Hepatic stellate cell (primary cell): ENCODE results near the gene RBM20.

Experiments
- DNase-seq: peaks from one replicate; pipeline ENCODE4 v3.0.0; 2011; ENCODE audit warnings: low spot score

RBM20 gene

DNA sequence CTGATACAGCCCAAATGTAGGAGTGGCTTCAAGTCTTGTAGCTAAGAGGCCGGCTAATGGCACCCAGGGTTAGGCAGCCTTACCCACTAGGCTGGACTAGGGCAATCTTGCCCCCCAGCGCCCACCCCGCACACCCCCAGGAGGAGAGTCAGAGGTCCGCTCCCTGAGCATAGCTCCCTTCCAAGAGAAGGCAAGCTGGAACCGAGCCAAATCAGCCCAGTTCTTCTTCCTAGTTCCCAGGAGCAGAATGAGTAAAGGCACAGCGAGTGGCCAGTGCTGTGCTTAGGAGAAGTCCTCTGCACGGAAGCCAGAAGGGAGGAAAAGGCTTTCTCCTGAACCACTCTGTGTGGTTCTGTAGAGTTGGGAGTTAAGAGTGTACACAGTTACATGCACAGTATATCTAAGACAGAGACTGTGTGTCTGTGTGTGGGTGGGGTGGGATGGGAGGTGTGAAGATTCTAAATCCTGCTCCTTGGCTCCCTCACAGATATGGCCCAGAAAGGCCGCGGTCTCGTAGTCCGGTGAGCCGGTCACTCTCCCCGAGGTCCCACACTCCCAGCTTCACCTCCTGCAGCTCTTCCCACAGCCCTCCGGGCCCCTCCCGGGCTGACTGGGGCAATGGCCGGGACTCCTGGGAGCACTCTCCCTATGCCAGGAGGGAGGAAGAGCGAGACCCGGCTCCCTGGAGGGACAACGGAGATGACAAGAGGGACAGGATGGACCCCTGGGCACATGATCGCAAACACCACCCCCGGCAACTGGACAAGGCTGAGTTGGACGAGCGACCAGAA, 167.8 kb downstream of the RBM20 start:
- DNase-seq, result no peak

DNA sequence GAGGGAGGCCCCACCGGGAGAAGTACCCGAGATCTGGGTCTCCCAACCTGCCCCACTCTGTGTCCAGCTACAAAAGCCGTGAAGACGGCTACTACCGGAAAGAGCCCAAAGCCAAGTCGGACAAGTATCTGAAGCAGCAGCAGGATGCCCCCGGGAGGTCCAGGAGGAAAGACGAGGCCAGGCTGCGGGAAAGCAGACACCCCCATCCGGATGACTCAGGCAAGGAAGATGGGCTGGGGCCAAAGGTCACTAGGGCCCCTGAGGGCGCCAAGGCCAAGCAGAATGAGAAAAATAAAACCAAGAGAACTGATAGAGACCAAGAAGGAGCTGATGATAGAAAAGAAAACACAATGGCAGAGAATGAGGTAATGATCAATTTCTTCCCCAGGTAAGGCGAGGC, 168.4 kb downstream of the RBM20 start:
- no peak for DNase-seq

DNA sequence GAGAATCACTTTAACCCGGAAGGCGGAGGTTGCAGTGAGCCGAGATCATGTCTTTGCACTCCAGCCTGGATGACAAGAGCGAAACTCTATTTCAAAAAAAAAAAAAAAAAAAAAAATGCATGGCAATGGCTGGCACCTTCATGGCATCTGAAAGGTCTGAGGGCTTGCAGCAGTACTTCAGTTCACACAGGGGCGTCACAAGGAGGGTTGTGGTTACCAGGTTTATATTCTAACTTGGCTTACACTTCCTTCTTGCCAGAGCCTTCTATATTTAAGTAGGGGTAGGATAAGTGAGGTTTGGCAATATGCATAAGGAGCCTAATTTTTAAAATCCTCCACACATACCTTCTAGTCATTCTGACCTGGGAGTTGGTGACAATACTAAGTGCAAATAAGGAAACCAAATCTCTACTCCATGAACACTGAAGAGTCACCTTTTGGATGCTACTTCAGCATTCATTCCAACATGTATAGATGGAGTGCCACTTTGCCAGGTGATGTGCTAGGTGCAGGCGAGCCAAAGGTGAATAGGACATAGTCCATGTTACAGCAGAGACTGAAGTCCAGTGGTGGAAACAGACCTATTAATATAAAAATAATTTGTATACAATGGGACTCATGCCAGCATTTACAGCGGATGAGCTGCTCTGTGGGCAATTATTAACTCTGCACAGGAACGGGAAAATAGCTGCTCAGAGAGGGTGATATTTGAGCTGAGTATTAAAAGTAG, 169.8 kb downstream of the RBM20 start:
- DNase-seq, result no peak

DNA sequence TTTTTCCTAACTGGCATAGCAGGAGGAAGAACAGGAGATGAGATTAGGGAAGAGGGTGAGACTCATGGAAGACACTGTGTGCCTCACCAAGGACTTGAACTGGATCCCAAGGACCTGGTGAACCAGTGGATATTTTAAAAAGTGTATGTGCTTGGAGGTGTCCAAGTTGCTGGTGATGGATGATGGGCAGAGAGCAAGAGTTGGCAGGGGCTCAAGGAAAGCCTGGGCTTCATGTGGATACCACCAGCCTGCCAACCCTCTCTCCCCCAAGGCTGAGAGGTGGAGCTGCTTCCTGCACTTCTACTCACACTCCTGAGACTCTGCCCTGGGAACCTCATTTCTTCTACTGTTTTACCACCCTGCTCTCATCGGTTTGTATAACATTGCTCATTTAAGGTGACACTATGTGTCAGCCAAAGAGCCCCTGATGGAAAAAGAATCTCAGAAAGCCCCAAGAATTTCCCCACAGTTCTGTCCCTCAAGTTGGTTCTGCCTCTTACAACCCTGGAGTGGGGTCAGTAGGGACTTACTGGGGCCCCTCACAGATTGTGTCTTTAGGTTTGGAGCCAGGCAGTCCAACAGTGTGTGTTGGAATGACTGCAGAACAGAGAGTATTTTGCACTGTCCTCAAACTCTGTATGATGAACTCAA, 171.3 kb downstream of the RBM20 start:
- no peak for DNase-seq

DNA sequence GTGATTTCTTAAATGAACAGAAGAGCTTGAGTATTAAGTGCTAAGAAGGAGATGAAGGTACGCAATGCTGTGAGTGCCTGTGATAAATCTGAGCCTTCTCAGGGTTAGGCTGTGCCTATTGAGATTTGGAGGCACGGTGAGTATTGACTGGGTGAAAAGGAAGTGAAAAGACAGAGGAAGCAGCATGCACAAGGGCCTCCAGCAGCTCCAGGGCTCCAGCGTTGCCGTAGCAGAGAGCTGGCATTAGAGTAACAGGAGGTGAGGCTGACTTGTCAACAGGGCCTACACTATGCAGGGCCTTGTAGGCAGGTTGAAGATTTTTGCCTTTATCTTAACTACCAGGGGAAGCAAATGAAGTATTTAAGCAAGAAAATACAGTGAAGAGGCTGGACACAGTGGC, 173.5 kb downstream of the RBM20 start:
- no peak for DNase-seq

DNA sequence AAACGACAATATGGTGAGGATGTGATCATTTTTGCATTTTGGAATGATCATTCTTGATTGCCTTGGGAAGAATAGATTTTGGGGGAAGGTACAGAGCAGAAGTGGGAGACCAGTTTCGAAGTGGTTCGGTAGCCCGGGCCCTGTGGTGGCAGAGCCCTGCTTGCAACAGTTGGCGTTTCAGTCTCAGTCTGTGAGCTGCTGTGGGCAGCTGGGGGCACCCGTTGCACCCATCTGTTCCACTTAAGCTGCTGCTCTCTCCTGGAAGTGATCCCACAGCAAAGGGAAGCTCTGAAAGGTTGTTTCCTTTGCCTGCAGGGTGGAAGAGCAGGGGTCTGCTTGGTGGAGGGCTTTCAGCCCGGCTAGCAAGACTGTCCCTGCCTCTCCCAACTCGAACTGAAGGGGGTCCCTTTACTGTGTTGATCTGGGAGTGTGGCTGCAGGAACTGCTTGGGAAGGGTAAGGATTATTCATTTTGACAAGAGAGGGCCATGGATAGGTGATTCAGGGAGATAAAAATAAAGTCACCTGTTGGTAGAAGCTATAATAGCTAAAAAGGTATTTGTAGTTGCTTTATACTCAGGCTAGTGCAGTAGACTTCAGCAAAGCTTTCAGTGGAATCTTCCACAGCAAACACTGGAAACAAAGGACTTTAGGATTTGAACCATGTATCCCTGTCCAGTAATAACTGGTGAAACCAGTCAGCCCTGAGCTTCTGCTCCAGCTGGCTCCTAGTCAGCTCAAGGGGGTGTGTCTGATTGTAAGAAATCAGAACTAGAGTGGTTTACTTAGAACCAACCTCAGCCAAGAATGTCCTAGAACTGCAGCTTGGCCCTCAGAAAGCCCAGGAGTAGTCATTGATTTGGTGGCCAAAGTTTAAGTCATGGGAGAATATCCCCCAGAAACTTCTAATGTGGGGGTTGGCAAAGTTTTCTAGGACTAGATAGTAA, 174.4 kb downstream of the RBM20 start:
- no peak for DNase-seq

DNA sequence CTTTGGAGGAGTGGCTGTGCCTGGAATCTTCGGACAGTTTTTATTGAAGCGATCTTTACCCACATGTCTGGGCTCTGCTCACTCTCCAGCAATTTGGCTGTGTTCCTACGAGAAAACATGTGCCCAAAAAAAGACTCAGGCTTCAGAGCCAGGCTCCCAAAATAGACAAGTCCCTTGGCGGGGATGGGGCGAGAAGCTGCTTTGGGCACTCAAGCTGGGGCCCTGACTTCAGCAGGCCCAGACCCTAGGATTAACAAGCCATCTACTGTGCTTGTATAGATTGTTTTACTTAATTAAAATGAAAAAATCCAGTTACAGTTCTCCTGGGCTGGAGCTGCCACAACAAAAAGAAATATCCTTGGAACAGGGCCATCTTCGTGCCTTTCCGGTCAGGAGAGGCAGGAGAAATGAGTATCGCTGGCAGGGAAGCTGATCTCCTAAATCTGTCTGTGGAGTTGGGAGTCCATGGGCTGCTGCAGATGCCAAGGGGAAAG, 176.2 kb downstream of the RBM20 start:
- peak; percentile 34 for DNase-seq

DNA sequence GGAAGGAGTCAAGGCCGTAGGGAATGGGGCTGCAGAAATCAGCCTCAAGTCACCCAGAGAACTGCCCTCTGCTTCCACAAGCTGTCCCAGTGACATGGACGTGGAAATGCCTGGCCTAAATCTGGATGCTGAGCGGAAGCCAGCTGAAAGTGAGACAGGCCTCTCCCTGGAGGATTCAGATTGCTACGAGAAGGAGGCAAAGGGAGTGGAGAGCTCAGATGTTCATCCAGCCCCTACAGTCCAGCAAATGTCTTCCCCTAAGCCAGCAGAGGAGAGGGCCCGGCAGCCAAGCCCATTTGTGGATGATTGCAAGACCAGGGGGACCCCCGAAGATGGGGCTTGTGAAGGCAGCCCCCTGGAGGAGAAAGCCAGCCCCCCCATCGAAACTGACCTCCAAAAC, 177.4 kb downstream of the RBM20 start:
- DNase-seq, result no peak

DNA sequence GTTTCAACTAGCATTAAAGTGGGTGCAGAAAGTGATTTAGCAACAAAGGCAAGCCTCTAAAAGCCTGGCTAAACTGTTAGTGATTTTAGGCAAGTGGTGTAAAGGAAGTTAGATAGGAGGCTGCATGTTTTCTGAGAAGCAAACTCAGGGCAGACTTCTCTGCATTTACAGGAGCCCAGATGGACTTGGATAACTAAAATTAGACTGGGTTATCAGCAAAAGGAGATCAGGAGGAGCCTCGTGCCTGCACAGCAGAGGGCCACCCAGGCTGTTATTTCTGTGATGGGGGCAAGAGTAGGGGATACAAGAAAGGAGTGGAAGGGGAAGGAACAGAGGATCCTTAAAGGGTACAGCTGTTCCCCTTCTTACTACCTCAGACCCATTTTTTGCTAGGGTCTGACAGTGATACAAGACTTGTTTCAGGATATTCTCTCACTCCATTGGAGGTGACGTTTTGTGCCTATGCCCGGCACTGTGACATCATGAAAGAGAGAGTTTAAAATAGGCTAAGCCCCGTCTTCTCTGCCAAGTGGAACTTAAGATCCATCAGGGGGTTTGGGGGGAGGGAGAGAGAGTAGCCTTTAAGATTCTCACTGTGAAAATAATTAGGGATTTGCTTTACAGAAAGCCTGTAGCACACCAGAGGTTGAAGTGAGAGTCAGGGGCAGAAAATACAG, 178.0 kb downstream of the RBM20 start:
- DNase-seq, result no peak

DNA sequence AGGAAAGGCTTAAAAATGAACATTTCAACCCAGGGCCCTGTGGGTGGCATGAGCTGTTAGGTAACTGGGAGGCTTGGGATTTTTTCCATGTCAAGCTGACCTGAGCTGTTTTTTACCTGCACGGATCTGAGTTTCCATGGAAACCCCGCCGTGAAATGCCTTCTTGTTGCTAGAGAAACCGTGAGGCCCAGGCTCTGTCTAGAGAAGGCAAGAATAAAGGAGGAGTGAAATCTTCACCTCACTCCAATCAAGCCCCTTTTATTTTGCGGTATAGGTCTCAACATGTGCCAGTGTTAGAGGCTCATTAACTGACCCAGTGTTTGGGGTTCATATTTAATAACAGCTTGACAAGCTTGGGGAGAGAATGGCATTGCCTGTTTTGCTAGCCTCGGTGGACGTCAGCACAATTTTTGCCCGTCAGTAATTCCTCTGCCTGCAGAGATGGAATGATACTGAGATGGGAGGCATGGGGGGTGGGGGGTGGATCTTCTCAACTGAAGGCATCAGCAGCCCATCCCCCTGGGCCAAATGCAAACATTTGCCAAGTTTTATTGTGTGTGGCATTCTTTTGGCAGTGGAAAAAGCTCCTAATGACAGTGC, 178.7 kb downstream of the RBM20 start:
- DNase-seq, result no peak

DNA sequence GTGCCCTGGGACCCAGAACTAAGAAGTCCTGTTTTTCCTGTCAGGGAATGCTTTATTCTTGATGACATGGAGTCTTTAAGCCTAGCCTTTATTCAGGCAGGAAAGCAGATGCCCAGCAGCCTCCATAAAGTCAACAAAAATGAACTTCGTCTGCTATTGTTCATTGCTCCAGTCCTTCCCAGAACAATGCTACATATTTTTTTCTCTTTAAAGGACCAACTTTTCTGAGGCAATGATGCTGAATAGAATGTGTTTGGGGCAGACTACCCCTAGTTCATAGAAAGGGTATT, 180.0 kb downstream of the RBM20 start:
- no peak for DNase-seq

DNA sequence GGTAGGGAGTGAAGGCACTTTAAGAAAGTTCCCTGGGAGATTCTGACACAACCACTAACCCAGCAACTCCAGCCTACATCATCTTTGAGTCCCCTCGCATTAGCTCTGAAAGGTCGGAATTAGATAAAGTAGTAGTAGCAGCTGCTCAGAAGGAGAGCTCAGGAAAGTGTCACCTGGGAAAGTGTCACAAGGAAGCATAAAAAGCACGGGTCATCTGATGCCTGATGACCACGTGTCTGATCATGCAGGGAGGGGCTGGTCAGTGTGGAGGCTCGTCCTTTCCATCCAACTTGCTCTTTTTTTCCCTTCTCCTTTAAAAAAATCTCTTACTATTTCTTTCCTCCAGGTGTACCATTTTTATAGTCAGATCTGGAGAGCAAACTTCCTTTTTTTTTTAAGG, 180.5 kb downstream of the RBM20 start:
- no peak for DNase-seq

DNA sequence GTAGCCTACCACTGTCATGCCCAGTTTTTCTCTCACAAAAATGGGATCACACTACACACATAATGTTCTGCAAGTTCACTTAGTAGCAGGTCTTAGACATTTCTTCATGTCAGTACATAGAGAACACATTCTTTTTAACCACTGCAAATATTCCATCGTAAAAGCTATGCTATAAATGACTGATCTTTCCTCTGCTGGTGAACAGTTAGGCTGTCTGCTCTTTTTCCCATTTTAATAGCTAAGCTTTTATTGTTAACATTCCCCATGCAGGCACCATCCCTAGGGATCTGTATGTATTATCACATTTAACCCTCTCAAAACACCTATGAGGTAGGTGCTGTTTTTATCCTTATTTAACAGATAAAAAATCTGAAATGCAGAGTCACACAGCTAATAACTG, 181.4 kb downstream of the RBM20 start:
- no peak for DNase-seq

DNA sequence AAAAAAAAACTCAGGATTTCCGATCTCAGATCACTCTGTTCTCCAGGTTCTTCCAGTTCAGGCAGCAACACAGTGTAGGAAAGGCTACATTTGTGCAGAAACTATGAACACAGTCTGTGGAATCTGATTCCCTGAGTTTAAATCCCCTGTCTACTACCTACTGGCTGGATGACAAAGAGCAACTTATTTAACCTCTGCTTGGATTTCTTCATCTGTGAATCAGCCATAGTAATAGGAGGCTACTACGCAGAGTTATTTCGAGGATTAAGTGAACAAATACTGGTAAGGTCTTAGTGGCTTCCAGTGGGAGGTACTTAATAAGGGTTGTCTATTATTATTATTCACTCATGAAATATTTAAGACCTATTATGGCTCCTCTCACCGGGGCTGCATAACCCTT, 183.3 kb downstream of the RBM20 start:
- peak; percentile 32 for DNase-seq

DNA sequence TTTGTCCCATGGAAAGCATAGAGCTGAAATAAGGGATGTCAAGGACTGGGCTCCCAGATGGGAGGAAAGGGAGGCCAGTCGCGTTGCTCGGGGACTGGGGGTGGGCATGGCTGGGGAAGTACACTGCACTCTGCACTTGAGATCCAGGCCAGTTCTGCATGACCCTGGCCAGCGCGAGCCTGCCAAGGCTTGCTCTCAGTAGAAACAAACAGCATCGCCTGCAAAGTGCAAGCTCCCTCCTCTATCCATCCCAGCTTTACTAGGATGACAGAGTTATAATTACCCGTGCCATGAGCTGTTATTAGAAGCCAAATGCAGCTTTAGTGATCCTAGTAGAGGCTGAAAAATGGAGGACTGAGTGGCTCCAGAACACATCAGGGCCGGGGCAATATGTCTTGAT, 183.7 kb downstream of the RBM20 start:
- DNase-seq, result no peak

DNA sequence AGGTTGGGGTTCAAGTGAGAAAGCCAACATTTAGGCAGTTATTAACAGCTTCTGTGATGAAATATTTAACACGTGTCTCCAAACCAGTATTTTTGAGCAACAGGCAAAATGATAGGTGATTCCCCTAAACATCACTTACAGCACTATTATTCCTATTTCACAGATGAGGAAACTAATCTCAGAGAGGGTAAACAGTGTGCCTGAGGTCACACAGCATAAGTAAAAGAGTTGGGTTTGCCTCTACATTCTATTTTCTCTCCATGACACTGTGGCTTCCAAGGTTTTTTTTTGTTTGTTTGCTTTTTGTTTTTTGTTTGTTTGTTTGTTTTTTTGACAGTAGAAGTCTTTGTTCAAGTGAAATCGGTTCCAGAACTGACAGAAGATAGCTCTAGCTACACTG, 184.4 kb downstream of the RBM20 start:
- no peak for DNase-seq

DNA sequence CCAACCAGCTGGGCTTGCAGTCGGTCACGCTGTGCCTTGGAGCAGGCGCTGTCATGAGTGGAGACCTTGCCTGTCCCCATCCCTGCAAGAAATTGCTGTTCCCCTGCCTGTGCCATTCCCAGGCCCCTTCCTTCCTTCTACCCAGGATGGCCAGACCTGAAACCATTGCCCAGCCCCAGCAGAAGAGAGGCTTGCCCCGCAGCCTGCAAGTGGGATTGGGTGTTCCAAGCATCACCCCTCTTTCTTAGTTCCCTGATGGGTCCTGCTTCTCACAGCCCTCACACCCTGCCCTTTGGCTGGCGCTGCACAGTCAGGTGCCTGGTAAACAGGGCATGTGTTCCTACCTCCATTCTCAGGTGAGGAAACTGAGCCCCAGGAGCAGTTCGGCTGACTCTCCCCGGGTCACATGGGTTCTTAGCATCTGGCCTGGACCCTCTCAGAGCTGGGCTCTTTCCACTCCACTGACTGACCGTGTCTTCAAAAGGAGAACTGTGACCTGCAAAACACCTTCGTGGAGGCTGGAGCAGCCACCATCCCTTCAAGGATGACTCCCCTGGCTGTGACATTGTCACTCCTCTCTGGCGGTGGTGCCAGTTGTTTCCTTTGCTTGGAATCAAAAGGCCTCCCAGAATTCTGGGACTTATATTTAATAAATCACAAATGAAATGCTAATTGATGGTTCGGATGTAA, 185.7 kb downstream of the RBM20 start:
- DNase-seq, result no peak

DNA sequence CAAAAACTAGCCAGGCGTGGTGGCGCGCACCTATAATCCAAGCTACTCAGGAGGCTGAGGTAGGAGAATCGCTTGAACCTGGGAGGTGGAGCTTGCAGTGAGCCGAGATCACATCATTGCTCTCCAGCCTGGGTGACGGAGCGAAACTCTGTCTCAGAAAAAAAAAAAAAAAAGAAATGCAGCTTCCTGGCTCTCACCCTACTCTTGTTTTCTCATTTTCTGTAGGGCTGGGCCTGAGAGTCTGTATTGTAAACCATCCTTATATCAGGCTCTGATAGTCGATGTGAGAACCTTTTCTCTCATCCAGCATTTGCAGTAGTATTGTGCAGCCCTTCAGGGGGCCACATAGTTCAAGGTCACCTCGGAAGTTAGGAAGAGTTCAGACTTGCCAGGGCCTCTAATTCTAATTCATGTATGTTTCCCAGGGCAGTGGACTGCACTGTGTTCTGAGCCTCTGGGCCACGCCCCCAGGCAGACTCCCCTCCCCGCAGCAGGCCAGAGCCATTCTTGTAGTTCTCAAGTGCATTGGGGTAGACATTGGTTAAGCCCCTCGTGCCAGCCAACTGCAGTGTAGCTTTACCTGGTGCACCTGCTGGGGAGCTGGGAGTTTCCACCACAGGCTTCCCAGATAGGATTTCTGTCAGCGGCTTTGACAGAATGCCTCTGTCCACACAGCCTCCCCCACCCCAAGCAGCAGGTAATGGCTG, 189.3 kb downstream of the RBM20 start:
- DNase-seq, result no peak

DNA sequence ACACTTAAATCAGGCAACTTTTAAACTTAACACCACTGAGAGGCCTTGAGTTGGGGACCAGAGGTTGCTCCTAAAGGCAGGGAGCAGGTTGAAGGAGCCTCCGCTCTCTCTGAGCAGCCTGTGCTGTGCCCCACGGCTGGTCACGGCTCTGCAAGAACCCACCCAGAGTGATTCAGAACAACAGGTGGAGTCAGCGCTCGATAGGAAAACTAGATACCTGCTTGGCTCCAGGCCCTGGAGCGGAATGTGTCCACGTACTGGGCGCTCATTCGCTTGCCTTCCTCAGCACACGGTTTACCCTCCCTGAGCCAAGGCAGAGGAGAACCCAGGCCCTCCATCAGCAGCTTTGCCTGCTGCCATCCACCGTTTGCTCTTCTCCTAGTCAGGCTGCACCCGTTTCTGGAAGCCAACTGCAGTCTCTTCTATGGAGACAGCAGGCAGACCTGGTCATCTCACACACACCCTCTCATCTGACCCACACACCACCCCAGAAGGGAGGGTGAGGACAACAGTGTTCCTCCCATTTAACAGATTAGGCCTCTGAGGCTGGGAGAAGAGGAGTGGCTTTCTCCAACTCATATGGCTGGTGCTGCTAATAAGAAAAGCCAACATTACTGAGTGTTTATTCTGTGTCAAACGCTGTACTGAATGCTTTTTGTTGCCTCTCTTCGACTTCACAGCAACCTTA, 189.9 kb downstream of the RBM20 start:
- DNase-seq, result no peak
